ENCODE results near the gene SPATA31E1. TPM values are rescaled to one million over a fixed set of nuclear protein-coding genes. Genes with fewer than 3 reads are reported as not detected.
"Not testable (repeated sequence)": the region's sequence is repeated elsewhere in the genome, so short reads cannot be mapped to it uniquely, and the experiment has no call there.

Gene SPATA31E1
- total RNA-seq, 1 donor from 2014 or later: not detected

GRCh38 chr9:87934444-87934843 lies 51.8 kb downstream of the SPATA31E1 start:
- DNase-seq: not testable (repeated sequence)

- DNase-seq: not testable (repeated sequence)
Measured at GRCh38 chr9:87937352-87937751, 54.7 kb downstream of the SPATA31E1 start.

- DNase-seq: not testable (repeated sequence)
Measured at GRCh38 chr9:87937918-87938317, 55.2 kb downstream of the SPATA31E1 start.

GRCh38 chr9:87938336-87938735 lies 55.7 kb downstream of the SPATA31E1 start:
- DNase-seq: not testable (repeated sequence)

Other genes with a start within 250 kb of the SPATA31E1 start
- gene CTSL, start 156.8 kb upstream of the SPATA31E1 start, total RNA-seq: 70.1 TPM
- gene SPATA31C1, start 35.1 kb downstream of the SPATA31E1 start, total RNA-seq: 0.21 TPM
- gene CDK20, start 91.7 kb downstream of the SPATA31E1 start, total RNA-seq: 6.9 TPM

All from tongue (tissue), 2 donors.